ENCODE measurements around the gene YAP1.

DNA sequence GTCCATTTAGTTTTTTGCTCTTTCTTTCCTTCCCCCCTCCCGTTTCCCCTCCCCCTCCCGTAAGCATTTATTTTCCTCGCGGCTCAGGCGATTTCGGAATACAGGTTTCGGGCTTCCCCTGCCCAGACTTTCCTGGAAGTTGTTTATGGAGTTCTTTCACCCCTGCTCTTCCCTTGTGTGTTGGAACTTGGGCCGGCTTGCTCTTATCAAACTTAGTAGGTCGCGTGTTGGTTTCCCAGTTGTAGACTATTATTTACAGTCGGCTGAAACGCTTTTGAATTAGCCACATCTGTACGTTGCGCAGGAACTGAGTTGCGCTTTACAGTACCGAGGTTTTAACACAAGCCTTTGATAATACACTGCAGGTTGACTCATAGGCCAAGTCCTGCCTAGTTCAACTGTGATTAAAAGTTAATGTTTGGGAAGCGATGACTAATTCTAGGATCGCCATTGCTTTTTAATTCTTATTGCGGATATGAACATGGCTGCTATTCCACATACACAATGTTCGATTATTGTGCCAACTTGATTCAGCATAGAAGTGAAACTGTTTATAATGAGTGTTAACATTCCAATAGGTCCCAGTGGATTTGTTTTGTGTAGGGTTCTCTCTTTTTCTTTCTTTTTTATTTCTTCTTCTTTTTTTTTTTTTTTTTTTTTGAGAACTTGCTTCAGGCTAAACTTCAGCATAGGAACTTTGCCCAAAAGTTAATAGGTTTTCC is 1.7 kb downstream of the YAP1 start:
- no peak for TF ChIP-seq EZH2 (IDR thresholded peaks at IDR 0.05)
- no peak for TF ChIP-seq POLR2AphosphoS5 (IDR thresholded peaks at IDR 0.05; ENCODE audit: borderline replicate concordance, low read depth, low read length)
- no peak for TF ChIP-seq FOXP2 (optimal IDR thresholded peaks at IDR 0.05; ENCODE audit: control extremely low read depth, extremely low read length, insufficient read depth)
